ENCODE results near the gene CKAP5. TPM values are rescaled to one million over a fixed set of nuclear protein-coding genes. Genes with fewer than 3 reads are reported as not detected.

The CKAP5 gene
- total RNA-seq, 3 donors from 2014 or later = 32.1 to 45.2 (median 41.4) TPM

DNA sequence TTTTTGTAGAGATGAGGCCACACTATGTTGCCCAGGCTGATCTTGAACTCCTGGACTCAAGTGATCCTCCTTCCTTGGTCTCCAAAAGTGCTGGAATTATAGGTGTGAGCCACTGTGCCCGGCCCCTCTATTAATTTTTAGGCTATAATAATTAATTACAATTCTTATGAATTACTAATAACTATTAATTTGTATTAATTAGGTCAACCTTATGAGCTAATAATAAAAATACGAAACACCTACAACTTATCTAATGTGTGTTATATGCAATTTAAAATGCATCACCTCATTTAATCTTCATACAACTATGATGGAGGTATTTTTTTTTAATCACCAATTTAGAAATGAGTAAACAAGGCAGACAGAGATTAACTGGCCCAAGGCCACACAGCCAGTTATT, 46.0 kb upstream of the CKAP5 start:
- TF ChIP-seq POLR2A (IDR thresholded peaks at IDR 0.05) = no peak
- TF ChIP-seq POLR2AphosphoS5 (IDR thresholded peaks at IDR 0.05) = no peak
- TF ChIP-seq, protein P1, sequence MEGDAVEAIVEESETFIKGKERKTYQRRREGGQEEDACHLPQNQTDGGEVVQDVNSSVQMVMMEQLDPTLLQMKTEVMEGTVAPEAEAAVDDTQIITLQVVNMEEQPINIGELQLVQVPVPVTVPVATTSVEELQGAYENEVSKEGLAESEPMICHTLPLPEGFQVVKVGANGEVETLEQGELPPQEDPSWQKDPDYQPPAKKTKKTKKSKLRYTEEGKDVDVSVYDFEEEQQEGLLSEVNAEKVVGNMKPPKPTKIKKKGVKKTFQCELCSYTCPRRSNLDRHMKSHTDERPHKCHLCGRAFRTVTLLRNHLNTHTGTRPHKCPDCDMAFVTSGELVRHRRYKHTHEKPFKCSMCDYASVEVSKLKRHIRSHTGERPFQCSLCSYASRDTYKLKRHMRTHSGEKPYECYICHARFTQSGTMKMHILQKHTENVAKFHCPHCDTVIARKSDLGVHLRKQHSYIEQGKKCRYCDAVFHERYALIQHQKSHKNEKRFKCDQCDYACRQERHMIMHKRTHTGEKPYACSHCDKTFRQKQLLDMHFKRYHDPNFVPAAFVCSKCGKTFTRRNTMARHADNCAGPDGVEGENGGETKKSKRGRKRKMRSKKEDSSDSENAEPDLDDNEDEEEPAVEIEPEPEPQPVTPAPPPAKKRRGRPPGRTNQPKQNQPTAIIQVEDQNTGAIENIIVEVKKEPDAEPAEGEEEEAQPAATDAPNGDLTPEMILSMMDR (IDR thresholded peaks at IDR 0.05) = no peak
- intact Hi-C loops (cut with DNase I; ENCODE audit: low total_unique reads) = loop anchor here (5.0 kb wide), 1 partner anchor 260 kb away; no protein-coding TSS in a partner anchor
- no peaks in the 10 kb centered on the region for H3K4me1 ChIP-seq

DNA sequence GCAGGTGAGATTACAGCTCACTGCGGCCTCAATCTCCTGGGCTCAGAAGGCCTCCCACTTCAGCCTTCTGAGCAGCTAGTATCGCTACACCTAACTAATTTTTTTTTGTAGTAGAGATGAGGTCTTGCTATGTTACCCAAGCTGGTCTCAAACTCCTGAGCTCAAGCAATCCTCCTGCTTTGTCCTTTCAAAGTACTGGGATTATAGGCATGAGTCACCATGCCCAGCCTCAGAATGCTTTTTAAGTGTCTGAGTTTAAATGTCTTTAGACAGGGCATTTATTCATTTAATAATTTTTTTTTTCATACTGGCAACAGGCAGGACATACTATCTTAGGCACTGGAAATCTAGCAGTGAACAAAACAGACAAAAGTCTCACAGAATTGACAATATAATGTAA, 44.6 kb upstream of the CKAP5 start:
- no peak for TF ChIP-seq POLR2A (IDR thresholded peaks at IDR 0.05)
- TF ChIP-seq, protein P1 (IDR thresholded peaks at IDR 0.05) = no peak
- TF ChIP-seq POLR2AphosphoS5 (IDR thresholded peaks at IDR 0.05) = no peak
- intact Hi-C loops (cut with DNase I; ENCODE audit: low total_unique reads) = loop anchor here (5.0 kb wide), 1 partner anchor 262 kb away; no protein-coding TSS in a partner anchor
- no peaks in the 10 kb centered on the region for H3K27me3 ChIP-seq
- H3K4me3 ChIP-seq = no peak overlapping the region
- H3K9me3 ChIP-seq = no peaks in the 10 kb centered on the region
- DNase-seq (ENCODE audit: low spot score in 2 of 2) = no peak
- no peaks in the 10 kb centered on the region for H3K36me3 ChIP-seq
- no peak overlapping the region for H3K27ac ChIP-seq
- H3K4me1 ChIP-seq = no peaks in the 10 kb centered on the region

More for the DNA sequence above, 46.0 kb upstream of the CKAP5 start:
- no peak overlapping the region for H3K4me3 ChIP-seq
- no peaks in the 10 kb centered on the region for H3K27me3 ChIP-seq
- DNase-seq (ENCODE audit: low spot score in 2 of 2) = no peak
- H3K9me3 ChIP-seq = no peaks in the 10 kb centered on the region
- H3K27ac ChIP-seq = no peak overlapping the region
- no peaks in the 10 kb centered on the region for H3K36me3 ChIP-seq

DNA sequence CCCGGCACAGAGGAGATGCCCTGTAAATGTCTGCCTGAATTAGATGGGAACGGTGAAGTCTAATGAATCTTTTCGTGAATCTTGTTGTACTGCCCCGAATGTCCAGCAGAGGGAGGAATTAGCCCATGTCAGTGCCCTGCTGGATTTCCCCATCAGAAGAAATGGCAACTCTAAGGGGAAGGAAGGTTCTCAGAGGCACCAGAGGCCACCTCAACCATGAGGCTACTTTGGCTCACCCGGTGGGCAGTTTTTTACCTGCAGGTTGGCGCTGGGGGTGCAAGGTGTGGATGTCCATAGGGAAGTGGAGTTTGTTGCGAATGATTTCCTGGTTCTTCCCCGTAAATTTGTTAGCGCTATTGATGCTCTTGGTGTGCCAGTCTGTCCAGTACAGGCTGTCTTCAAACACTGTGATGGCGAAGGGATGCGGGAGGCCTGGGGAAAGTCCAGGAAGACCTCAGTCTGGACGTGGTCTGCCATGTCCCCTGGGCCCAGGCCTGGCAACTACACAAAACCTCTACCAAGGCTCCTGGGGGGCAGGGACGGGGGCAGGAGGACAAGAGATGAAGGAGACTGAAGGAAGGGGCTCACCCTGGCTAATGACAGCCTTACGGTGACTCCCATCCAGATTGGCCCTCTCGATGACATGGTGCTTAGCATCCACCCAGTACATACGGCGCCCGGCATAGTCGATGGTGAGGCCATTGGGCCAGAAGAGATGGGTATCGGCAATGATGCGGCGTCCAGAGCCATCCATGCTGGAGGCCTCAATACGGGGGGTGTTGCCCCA, 43.8 kb upstream of the CKAP5 start:
- DNase-seq (ENCODE audit: low spot score in 2 of 2) = peak; percentile 60 to 66
- Histone ChIP-seq H3K27me3 (no peaks in the 10 kb centered on the region), H3K27ac (no peak overlapping the region), H3K4me1 (no peaks in the 10 kb centered on the region), H3K4me3 (no peak overlapping the region), H3K9me3 (no peaks in the 10 kb centered on the region), H3K36me3 (no peaks in the 10 kb centered on the region)
- TF ChIP-seq POLR2AphosphoS5 (IDR thresholded peaks at IDR 0.05) (peak in 2 of 3 donors; percentile 14 to 29), POLR2A (IDR thresholded peaks at IDR 0.05) (no peak)
- TF ChIP-seq, protein P1 (IDR thresholded peaks at IDR 0.05) = peak; percentile 92 to 95 (median 92)
- intact Hi-C loops (cut with DNase I; ENCODE audit: low total_unique reads) = loop anchor here (5.0 kb wide), 1 partner anchor 262 kb away; no protein-coding TSS in a partner anchor

DNA sequence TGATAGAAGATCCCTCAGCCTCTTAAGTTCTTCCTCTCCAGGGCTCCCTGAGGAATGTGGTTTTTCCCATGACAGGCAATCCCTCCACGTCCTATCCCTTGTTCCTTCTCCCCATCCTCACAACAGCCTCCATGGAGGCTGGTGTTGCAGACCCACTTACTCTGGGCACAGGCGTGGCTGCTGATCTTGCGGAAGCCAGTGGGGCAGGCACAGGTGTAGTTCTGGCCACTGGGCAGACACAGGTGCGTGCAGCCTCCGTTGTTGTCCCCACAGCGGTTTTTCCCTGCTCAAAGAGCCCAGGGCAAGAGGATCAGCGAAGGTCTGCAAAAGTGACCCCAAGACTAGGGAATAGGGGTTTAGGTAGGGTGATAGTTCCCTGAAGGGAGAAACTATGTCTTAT, 43.2 kb upstream of the CKAP5 start:
- intact Hi-C loops (cut with DNase I; ENCODE audit: low total_unique reads) = no loop called here
- H3K36me3 ChIP-seq = no peaks in the 10 kb centered on the region
- no peaks in the 10 kb centered on the region for H3K4me1 ChIP-seq
- no peak overlapping the region for H3K4me3 ChIP-seq
- TF ChIP-seq, protein P1 (IDR thresholded peaks at IDR 0.05) = no peak
- TF ChIP-seq POLR2AphosphoS5 (IDR thresholded peaks at IDR 0.05) (no peak), POLR2A (IDR thresholded peaks at IDR 0.05) (no peak)
- H3K27ac ChIP-seq = no peak overlapping the region
- DNase-seq (ENCODE audit: low spot score in 2 of 2) = no peak
- H3K27me3 ChIP-seq = no peaks in the 10 kb centered on the region
- H3K9me3 ChIP-seq = no peaks in the 10 kb centered on the region

DNA sequence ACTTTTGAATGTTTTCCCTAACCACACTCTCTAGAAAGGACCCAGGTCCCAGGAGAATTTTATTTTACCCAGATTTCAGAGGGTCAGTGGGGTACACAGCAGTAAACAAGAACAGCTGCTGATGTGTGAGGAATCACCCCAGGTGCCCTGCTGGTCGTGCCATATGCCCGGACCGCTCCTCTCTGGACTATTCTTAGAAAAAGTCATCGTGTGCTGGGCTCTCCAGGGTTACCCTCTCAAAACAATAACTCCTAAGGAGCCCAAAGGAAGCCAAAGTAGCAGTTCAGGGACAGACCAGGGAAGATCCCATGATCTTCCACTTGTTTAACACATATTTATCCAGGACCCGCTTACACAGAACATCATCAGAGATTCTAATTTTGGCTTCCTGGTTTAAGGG, 42.6 kb upstream of the CKAP5 start:
- Histone ChIP-seq H3K36me3 (no peaks in the 10 kb centered on the region), H3K4me1 (no peaks in the 10 kb centered on the region), H3K27ac (no peak overlapping the region), H3K4me3 (no peak overlapping the region), H3K27me3 (no peaks in the 10 kb centered on the region), H3K9me3 (no peaks in the 10 kb centered on the region)
- no peak for DNase-seq (ENCODE audit: low spot score in 2 of 2)
- TF ChIP-seq POLR2A (IDR thresholded peaks at IDR 0.05) (no peak), POLR2AphosphoS5 (IDR thresholded peaks at IDR 0.05) (no peak)
- TF ChIP-seq, protein P1 (IDR thresholded peaks at IDR 0.05) = no peak
- intact Hi-C loops (cut with DNase I; ENCODE audit: low total_unique reads) = no loop called here
